CD4-positive, alpha-beta T cell treated with Interleukin-2 at 100 ng/mL for 4 hours (primary cell): ENCODE data around the gene CCDC60.

Experiments
- DNase-seq: peaks from one replicate; pipeline ENCODE4 v3.0.0-alpha.2; 2020; ENCODE audit warnings: low spot score

The CCDC60 gene

DNA sequence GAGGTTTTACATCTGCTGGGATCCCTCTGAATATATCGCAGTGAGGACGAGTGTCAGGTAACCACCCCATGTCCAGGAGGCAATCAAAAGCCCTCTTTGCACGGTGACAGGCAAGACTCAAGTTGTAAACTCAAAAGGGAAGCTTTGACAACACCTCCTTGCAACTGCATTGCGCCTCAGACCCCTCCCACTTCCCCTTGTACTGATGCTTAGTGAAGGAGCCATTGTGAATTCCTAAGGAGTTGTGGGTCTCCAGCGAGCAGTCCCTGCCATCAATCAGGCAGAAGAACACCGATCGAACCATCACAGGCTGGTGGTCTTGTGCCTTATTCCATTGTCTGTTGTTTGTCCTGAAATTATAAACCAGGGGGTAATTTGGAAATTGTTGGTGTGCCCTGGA lies 112.6 kb downstream of the CCDC60 start:
- no peak for DNase-seq

DNA sequence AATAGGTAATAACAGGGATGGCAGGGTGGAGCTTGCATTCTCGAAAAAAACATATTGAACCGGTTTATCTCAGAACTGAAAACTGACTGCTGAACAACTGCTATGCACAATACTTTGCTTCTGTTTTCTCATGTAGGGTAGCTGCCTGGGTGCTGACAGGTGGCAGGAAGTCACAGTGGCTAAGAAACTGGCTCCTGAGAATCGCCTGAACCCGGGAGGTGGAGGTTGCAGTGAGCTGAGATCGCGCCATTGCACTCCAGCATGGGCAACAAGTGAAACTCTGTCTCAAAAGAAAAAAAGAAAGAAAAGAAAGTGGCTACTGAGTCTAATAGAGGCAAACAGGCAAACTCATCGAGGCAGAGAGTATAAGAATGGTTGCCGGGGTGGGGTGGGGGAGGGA lies 113.1 kb downstream of the CCDC60 start:
- DNase-seq: no peak

DNA sequence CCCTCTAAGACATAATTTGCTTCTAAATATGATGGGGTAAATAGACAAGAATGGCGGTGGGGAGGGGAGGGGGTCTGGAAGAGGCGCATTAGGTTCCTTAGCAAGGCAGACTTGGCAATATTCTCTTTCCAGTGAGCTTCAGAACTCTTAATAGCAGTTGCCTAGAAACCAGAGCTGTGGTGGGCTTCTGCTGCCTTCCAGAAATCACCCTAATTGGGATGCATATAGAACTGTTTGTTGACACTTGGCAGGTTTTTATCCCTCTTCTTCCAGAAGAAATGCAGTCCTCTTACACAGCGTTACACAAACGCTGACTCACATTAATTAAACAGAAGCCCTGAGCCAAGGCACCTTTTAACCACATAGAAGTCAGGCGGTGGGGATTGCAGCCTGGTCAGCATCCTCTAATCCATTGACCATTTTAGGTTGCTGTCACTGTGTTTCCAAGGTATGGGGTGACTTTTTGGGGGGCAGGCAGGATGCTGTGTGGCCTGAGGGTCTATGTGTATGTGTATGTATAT lies 114.1 kb downstream of the CCDC60 start:
- DNase-seq: no peak

DNA sequence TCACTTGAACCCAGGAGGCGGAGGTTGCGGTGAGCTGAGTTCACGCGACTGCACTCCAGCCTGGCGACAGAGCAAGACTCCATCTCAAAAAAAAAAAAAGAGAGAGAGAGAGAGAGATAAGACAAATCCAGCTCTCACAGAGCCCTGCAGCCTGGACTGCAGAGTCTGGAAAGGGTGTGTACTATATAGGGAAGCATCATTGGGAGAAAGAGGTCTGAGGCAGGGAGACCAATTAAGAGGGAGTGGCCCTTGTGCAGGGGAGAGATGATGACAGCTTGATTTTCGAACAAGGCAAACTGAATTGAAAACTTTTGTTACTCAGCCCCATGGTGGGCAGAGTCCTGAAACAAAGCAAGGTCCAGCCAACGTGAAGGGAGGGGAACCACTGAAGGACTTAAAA lies 116.2 kb downstream of the CCDC60 start:
- no peak for DNase-seq

DNA sequence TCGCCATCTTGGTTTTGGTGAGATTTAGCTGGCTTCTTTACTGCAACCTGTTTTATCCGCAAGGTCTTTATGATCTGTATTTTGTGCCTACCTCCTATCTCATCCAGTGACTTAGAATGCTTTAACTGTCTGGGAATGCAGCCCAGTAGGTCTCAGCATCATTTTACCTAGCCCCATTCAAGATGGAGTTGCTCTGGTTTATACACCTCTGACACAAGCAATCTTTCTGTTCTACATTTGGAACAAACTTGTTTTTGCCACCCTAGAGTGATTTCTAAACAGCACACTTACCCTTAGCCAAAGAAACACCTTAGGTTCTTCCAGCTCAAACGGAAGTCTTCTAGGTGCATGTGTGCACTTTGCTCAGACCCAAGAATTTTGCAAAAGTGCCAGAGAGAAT lies 122.3 kb downstream of the CCDC60 start:
- DNase-seq: no peak

DNA sequence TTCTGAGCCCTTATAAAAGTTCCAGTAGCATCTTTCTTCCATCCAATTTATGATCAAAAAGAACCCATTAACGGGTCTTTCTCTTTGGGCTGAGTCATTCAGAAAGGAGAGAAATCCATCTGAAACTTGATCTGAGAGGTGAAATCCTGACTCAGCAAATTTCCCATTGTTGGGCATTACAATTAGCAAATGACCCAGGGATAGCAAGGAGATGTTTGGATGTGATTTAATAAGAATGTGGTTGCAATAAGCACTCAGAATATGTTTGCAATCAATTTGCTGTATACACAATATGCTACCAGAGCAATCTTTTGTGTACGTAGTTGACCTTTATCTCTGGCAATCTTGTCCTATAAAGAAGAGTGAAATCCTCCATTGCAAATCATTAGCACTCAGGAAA lies 122.7 kb downstream of the CCDC60 start:
- DNase-seq: no peak

DNA sequence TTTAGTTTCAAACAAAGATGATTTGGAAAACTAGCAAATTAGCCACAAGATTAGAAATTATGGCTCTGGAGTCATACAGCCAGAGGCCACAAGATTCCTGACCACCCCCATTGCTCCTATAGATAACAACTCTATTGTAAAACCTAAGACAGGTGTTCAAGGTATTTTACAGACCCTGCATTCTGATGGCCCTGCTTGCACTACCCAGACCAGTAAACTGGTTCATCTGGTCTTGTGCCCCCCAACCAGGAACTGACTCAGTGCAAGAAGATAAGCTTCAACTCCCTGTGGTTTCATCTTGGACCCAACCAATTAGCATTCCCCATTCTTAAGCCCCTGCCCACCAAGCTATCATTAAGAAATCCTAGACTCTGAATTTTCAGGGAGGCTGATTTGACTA lies 125.0 kb downstream of the CCDC60 start:
- no peak for DNase-seq

DNA sequence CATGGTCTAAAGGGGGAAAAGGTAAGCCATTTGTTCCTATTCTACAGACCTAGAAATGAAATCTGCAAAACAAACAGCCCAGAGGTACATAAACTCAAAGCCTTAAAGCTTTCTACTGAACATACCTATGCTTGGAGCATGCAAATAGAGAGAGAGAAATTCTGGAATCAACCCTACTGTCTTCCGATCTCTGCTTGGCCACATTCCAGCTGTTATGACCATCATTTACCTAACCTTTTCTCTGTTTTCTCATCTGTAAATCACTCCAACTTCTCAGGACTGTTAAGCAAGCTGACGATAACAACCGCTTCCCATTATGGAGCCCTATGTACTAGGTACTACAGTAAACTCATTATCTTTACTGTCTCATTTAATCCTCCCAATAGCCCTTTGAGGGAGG lies 126.3 kb downstream of the CCDC60 start:
- no peak for DNase-seq

DNA sequence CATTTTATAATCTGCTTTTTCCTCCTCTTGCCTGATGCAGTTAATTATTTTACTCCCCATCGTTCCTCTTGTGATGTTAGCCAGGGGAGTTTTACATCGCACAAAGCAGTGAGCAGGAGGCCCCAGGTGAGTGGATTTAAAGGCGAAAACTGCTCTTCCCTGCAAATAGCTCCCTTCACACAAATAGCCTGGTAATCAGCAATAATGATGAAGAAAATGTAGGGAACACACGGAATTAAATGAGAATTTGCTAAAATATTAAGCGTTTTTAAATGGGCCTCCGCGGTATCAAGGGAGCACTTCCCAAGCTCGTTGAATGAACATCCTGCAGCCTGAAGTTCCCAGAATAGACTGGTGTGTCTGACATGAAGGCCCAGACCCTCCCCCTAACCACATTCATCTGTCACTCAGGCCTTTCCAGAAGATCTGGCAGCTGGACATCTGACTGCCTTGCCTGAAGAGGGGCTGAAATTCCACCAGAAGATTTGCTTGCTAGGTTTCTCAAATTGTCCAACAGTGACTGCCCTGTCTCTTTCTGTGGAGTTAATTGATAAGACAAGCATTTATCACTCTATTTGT lies 127.2 kb downstream of the CCDC60 start:
- DNase-seq: no peak

DNA sequence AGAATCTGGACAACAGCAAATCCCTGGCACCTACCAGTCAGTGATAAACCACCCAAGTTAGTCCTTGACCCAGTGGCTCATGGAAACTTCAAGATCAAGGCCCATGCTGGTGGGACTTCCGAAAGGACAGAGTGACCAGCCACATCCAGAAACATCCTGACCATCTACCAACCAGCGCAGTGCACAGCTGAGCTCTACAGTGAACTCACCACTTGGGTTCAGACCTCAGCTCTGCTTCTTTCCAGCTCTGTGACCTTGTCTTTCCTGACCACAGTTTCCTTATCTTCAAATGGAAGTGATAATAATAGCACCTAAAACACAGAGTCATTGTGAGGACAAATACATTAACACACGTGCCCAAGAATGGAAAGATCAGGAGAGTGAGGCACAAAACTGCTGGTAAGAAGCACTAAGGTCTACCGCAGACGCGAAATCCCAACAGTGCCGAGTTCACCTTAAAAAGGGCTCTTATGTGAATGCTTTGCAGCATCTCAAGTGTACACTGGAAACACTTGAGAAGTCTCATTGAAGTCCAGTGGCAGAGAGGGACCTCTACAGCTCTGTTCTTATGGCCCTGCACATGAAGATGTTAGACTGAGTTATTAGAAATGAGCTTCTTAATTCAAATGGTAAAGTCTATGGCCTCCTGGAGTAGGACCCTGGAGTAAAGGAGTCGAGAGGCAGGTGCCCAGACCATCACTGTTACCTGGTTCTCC lies 128.8 kb downstream of the CCDC60 start:
- DNase-seq: no peak

DNA sequence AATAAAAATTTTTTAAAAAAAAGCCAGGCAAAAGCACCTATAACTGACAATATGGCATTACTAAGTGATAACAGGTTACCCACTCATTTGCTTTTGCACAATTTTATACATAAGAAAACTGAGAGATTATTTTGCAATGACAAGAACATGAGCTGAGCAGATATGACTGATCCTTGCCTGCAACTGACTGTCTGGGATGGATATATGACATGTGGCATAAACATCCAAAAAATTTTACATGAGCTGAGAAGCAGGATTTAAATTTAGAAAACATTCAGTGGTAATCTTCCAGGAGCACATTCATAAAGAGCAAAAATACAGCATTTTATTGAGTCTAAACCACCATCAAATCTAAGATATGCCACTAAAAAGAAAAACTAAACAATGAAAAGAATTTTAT lies 133.8 kb downstream of the CCDC60 start:
- no peak for DNase-seq

DNA sequence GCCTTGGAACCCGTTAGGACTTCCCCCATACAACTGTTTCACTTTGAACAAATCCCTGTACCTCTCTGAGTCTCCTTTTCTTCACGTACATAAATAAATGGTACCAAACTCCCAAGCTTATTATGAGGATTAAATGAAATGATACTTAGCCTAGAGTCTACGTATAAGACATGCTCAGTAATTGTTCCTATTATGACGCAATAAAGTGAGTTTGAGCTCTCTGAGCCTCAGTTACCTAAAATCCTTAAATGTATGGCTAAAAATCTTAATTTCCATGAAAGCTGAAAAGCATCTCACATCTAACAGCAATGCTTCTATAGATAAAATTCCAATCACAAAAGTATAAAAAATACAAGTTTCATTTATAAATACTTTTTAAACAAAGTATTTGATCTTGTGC lies 141.1 kb downstream of the CCDC60 start:
- DNase-seq: no peak

DNA sequence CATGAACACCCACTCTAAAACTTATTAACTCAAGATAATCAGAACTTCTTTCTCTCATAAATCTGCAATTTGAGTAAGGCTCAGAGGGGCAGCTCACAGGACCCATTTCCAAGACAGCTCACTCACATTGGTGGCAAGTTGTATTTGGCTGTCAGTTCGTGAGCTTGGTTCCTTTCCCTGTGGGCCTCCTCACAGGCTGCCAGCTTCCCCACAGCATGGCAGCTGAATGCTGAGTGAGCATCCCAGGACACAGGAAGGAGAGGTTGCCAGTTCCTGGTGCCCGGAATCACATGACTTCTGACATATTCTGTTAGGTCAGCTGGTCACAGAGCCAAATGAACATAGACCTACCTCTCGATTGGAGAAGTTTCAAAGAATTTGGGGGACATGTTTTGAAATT lies 142.4 kb downstream of the CCDC60 start:
- no peak for DNase-seq

DNA sequence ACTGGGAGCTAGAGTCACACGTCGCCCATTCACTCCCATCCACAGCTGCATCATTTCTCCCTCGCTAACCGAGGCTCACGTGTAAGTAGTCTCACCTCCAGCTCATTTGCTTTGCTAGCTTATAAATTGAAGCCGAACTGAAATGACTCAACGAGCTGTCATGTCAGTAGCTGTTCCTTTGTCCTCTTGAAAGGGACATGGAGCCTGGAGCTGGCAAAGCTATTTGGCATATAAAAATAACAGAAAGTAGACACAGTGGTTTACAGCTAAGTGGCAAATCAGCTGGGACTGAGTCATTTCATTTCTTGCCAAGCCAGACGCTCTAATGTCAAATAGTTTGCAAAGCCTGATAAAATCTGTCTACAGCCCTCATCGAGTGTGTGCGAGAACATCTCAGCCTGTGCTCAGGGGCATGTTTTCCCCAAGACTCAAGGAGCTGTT lies 144.6 kb downstream of the CCDC60 start:
- DNase-seq: no peak

DNA sequence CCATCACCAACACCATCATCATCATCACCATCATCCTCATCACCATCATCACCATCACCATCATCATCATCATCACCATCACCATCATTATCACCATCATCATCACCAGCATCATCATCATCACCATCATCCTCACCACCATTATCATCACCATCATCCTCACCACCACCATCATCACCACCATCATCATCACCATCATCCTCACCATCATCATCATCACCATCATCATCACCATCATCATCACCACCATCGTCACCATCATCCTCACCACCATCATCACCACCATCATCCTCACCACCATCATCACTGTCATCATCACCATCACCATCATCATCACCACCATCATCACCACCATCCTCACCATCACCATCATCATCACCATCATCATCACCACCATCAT lies 146.0 kb downstream of the CCDC60 start:
- no peak for DNase-seq

DNA sequence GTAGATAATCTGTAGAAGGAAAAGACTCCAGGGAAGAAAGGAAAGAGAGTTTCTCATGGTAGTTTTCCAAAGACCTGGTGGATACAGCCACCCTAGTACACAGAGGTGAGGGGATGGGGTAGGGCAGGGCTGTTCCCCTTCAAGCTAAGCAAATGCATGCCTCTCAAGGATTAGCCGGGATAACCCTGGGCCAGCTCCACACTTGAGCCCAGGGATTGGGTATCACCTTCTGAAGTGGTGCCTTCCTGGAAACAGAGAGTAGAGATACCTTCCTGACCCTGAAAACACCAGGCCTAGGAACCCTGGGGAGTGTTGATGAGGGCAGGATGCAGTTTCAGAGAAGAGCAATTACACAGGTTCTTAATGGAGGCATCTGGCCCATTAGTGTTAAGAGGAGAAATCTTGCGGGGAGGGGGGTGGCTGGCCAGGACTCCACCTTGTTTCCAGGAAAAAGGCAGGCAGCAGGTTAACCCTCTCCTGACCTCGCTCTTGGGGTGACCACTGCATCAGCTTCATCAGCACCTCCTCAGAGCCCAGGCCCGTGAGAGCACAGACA lies 152.1 kb downstream of the CCDC60 start:
- no peak for DNase-seq

DNA sequence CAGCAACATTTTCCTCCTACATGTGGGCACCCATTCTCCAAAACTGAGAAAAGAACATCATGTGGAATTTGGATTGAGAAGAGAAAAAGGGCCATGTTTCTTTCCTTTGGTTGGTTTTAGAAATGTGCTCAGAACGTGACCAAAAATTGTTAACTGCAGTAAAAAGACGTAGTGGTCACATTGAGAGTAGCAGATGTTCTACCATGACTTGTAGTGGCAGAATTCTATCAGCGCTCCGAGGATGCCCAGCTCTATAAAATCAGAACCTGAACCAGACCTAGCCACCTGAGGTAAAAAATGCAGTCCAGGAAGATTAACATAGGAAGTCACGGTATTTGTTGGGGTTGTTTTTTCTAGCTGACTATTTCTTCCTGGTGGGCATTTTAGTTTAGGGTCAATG lies 157.3 kb downstream of the CCDC60 start:
- no peak for DNase-seq

DNA sequence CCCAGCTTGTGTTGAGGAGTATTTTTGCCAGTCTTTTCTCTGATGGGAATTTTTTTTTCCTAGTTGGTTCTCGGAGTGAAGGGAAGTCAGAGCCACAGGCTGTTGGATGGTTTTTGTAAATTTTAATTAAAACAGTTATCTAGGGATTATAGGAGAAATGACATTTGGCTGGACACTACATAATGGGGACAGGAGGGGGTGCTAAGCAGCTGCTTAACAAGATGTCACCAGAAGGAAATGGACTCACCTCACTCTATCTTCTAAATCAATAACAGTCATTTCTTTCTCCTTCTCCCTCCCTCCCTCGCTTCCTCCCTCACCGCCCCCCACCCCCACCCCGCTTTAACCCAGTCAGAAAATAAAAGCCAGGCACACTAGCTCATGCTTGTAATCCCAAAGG lies 165.7 kb downstream of the CCDC60 start:
- no peak for DNase-seq

DNA sequence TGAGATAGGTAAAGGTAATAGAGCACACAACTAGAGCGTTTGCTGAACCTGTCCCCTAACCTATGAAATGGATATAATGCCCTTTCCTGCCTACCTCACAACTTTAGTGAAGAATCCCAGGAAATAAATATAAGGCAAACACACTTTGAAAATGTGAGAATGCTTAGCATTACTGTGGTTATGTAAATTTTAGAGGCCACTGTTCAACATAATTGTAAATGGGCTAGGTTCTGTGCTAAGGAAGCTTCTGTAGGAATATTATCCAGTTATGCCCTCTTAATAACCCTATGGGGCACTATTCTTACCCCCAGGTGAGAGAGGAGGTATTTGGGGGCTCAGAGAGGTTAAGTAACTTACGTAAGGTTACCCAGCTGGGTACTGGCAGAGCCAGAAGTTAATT lies 166.5 kb downstream of the CCDC60 start:
- no peak for DNase-seq

DNA sequence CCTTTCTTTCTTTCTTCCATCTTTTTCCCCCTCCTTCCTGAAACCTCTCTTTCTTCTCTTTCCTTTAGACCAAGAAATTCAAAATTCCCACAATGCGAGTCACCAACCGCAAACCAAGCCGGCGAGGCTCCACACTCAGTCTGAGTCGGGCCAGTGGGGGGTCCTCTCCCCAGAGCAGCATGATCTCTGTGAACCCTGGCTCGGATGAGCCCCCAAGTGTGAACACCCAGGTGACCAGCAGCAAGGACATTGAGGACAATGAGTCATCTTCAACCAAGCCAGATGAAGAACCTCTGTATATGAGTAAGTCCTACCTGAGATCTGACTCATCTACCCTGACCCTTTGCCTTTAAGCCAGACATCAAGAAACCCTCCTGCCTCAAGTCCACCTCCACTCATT lies 170.5 kb downstream of the CCDC60 start:
- no peak for DNase-seq

DNA sequence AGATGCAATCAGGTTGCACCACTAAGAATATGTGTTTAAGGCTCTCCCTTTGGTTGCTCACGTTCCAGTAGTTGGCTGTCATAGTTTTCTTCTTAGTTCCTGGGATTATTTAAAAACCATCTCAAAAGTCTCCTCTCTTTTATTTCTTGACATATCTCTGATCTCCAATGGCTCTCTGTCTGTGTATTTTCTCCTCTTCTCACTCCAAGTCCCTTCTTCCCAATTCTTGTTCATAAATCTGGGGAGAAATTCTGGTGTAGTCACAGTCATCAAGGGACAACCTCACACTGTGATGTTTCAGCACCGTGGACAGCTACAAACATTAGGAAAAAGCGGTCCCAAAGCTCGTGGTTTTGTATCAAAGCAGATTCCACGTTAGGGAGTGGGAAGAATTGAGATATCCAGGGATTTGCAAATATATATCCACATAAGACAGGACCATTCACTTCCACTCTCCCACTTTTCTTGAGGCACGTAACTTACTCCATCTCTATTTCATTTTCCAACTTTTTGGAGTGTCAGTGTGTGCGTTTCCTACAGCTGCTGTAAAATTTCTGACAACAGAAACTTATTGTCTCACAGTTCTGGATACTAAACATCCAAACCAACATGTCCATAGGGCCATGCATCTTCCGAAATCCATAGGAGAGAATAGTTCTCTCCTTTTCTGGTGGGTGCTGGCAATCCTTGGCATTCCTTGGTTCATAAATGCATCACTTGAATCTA lies 178.4 kb downstream of the CCDC60 start:
- DNase-seq: no peak

DNA sequence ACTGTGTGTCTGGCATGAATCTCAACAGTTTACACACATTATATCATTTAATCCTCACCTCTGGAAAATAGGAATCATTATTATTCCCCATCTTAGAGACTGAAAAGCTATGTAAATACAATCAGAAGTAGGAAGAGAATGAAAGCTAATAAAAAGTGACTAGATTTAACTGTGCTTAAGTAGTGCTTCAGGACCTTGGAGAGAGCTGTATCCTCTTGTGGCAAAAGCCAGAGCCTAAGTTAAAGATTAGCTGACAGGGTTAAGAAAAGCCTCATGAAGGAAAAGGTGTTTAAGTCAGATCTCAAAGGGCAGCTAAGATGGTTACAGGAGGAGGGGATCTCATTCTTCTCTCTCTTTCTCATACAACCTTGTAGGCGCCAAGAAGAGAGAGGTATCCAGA lies 193.7 kb downstream of the CCDC60 start:
- DNase-seq: no peak

DNA sequence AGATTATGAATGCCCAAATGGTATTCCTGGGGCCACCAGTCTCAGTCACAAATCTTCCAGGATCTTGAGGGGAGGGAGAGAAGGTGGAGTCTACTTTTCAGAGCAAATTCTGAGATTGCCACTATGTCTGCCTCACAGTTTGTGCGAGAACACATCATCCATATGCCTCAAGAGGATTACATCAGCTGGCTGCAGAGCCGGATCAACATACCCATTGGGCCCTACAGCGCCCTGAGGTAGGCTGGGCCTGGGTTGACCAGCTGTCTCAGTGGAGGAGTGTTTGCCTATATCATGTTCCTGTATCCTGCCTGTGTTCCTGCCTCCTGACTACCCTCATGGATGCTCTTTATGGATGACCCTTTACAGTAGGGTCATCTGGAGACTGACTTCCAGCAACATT lies 205.9 kb downstream of the CCDC60 start:
- no peak for DNase-seq
